SH-SY5Y (cell line): ENCODE results near the gene IMMP2L.

Experiments used
- GATA2 ChIP-seq: IDR thresholded peaks from 2 replicates; pipeline ENCODE4 v1.6.1; 2011; ENCODE audit warnings: mild to moderate bottlenecking, low read depth, low read length
- GATA3 ChIP-seq: IDR thresholded peaks from 2 replicates; pipeline ENCODE4 v1.6.1; 2011; ENCODE audit warnings: low read depth, mild to moderate bottlenecking, low read length, moderate library complexity

GRCh38 chr7:111414374-111414773, 147.9 kb downstream of the IMMP2L start:
- TF ChIP-seq GATA2, result no peak
- TF ChIP-seq GATA3, result no peak
